ENCODE measurements around the gene OR2F2.

DNA sequence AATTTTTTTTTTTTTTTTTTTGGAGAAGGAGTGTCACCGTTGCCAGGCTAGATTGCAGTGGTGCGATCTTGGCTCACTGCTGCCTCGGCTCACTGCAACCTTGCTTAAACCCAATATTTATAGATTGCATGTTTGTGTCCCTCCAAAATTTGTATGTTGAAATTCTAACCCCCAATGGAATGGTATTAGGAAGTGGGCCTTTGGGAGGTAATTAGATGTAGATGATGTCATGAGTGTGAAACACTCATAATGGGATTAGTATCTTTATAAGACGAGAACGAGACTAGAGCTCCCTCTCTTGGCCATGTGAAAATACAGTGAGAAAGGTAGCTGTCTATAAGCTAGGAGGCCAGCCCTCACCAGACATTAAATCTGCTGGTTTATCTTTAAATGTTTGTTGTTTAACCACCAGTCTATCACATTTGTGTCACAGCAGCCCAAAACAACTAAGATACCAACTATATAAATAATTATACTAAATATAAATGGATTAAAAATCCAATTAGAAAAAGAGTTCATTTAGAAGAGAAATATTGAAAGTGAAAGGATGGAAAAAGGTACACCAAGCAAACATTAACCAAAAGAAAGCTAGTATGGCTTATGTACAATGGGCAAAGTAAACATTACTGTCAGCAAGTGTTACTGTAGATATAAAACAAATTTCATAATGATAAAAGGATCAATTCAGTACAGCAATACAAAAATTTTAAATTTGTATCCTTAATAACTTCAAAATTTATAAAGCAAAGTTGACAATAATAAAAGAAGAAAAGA lies 42.3 kb upstream of the OR2F2 start:
- TF ChIP-seq EZH2 (optimal IDR thresholded peaks at IDR 0.05; ENCODE audit: low read depth, low read length): no peak
- peak; percentile 77 for TF ChIP-seq CTCF (IDR thresholded peaks at IDR 0.05; ENCODE audit: low read length)
- no peak for TF ChIP-seq EZH2phosphoT487 (IDR thresholded peaks at IDR 0.05; ENCODE audit: low read length)

Measured in MM.1S (cell line).